K562 (cell line): ENCODE data around the gene TEX14. TPM values are rescaled to one million over a fixed set of nuclear protein-coding genes. Genes with fewer than 3 reads are reported as not detected.

Experiments
- ARNT ChIP-seq, 2 experiments: fragments of 450-650 bp; IDR thresholded peaks; 2 replicates each; pipeline ENCODE4 v1.6.1; 2016; ENCODE audit warnings: mild to moderate bottlenecking in 1 of 2
- BRD4 ChIP-seq: fragments of 200-600 bp; sonication (generic); IDR thresholded peaks from 2 replicates; pipeline ENCODE4 v1.6.1; 2017; ENCODE audit warnings: inconsistent platforms
- BRD9 ChIP-seq: fragments of 450-650 bp; IDR thresholded peaks from 2 replicates; pipeline ENCODE4 v1.6.1; 2018; ENCODE audit warnings: low read depth; ENCODE audit not compliant: partially characterized antibody
- CHD2 ChIP-seq: IDR thresholded peaks from 2 replicates; pipeline ENCODE4 v1.6.1; 2011; ENCODE audit warnings: low read depth, low read length
- FOXK1 ChIP-seq: sonication (generic); formaldehyde crosslinking; IDR thresholded peaks from 2 replicates; pipeline ENCODE4 v1.8.0; 2022; ENCODE audit warnings: missing genetic modification reagents, mild to moderate bottlenecking, borderline replicate concordance
- HIVEP1 ChIP-seq: fragments of 250-450 bp; sonication (Bioruptor Pico); IDR thresholded peaks from 2 replicates; pipeline ENCODE4 v1.4.0; 2020; ENCODE audit warnings: mild to moderate bottlenecking
- L3MBTL2 ChIP-seq: fragments of 450-650 bp; IDR thresholded peaks from 2 replicates; pipeline ENCODE4 v1.6.1; 2016; ENCODE audit warnings: mild to moderate bottlenecking, moderate library complexity
- MAFK ChIP-seq: IDR thresholded peaks from 2 replicates; pipeline ENCODE4 v1.6.1; 2011; ENCODE audit warnings: low read length, improper control_type of control experiment
- PHF8 ChIP-seq: fragments of 200-600 bp; sonication (generic); IDR thresholded peaks from 2 replicates; pipeline ENCODE4 v1.6.1; 2012; ENCODE audit warnings: mixed run types, mild to moderate bottlenecking, inconsistent platforms, low read length, moderate library complexity, borderline replicate concordance
- ZEB2 ChIP-seq: fragments of 450-650 bp; IDR thresholded peaks from 2 replicates; pipeline ENCODE4 v1.6.1; 2016
- polyA plus RNA-seq, 8 experiments: library from polyadenylated mRNA; depleted of rRNA in 4 of 8; stranded (reverse) in 5 of 8; unstranded in 3 of 8; fragments of >200 nt; fragmentation: Nextera tagmentation in 2 of 8; fragmentation: Illumina TruSeq in 1 of 8; extraction: Ambion mirVana in 2 of 8; extraction: Trizol in 1 of 8; gene quantifications; 2 replicates each; pipeline versions ENCODE4 v1.2.1 to v1.2.3, GENCODE V29; 2011 to 2014; ENCODE audit warnings: inconsistent platforms in 1 of 8, missing spikeins in 1 of 8
- total RNA-seq, 7 experiments: library from RNA; depleted of rRNA in 6 of 7; stranded (reverse); fragments of >200 nt in 6 of 7; fragmentation: Illumina TruSeq in 2 of 7; extraction: Trizol in 2 of 7; gene quantifications; 2 replicates each; pipeline versions ENCODE4 v1.2.1 to v1.2.3, GENCODE V29; 2011 to 2021; ENCODE audit warnings: low replicate concordance in 1 of 7
- TF ChIP-seq, protein P1 (sequence below): fragments of 250-450 bp; sonication (Bioruptor Pico); IDR thresholded peaks from 2 replicates; pipeline ENCODE4 v1.5.0; 2022; ENCODE audit warnings: mild to moderate bottlenecking
- TF ChIP-seq, protein P2 (sequence below): fragments of 450-650 bp; IDR thresholded peaks from 2 replicates; pipeline ENCODE4 v1.6.1; 2016; ENCODE audit warnings: low read depth, mild to moderate bottlenecking, moderate library complexity
- TF ChIP-seq, protein P3 (sequence below): fragments of 450-650 bp; IDR thresholded peaks from 2 replicates; pipeline ENCODE4 v1.6.1; 2016; ENCODE audit warnings: low read depth

TEX14 gene
- total and polyA plus RNA-seq, 9 of the 15 experiments (the other 6 are each of a cell fraction or from before 2014, with no cell fraction given), result 0.05 to 0.12 (median 0.09) TPM; not detected in 1

DNA sequence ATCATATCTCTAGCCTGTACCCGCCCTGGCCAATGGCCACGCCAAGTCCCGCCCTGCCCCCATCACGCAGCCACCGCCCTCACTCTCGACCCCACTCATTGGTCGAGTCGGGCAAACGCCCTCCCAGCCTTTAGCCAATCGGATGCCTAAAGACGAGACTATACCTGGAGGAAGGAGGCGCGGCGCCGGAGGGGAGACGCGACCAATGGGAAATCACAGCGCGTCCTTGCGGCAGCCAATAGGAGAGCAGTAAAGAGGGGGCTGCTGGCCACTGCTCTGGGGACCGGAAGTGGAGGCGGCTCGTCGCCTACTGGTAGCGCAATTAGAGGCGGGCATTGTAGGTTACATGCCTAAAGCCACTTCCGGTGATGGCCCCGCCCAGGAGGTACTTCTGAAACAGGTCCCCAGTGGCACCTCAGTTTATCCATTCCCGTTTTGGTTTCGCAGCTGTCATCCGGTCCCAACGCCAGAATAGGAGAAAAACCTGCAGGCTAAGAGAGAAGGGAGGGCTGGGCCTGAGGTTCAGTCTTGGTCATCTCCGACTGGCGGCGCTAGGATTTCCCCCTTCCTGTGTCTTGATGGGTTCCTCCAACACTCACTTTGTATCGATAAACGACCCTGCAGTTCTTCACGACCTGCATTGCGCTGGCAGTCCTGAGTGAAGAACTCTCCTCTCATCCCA is 173.8 kb downstream of the TEX14 start (continued):
- TF ChIP-seq, protein P1, sequence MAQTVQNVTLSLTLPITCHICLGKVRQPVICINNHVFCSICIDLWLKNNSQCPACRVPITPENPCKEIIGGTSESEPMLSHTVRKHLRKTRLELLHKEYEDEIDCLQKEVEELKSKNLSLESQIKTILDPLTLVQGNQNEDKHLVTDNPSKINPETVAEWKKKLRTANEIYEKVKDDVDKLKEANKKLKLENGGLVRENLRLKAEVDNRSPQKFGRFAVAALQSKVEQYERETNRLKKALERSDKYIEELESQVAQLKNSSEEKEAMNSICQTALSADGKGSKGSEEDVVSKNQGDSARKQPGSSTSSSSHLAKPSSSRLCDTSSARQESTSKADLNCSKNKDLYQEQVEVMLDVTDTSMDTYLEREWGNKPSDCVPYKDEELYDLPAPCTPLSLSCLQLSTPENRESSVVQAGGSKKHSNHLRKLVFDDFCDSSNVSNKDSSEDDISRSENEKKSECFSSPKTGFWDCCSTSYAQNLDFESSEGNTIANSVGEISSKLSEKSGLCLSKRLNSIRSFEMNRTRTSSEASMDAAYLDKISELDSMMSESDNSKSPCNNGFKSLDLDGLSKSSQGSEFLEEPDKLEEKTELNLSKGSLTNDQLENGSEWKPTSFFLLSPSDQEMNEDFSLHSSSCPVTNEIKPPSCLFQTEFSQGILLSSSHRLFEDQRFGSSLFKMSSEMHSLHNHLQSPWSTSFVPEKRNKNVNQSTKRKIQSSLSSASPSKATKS (CRISPR knock-in tag), result no peak
- TF ChIP-seq FOXK1 (CRISPR knock-in tag), result no peak
- no peak for TF ChIP-seq HIVEP1 (CRISPR knock-in tag)
- TF ChIP-seq L3MBTL2, result peak; percentile 40; the same call in 1 of the 2 replicates
- TF ChIP-seq, protein P2, sequence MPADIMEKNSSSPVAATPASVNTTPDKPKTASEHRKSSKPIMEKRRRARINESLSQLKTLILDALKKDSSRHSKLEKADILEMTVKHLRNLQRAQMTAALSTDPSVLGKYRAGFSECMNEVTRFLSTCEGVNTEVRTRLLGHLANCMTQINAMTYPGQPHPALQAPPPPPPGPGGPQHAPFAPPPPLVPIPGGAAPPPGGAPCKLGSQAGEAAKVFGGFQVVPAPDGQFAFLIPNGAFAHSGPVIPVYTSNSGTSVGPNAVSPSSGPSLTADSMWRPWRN, result no peak
- no peak for TF ChIP-seq BRD9
- TF ChIP-seq BRD4, result no peak
- peak in 1 of 2 experiments; percentile 87; a peak in 2 of 4 replicates for TF ChIP-seq ARNT (IDR thresholded peaks at IDR 0.05)
- peak; percentile 77 for TF ChIP-seq ZEB2
- TF ChIP-seq, protein P3, sequence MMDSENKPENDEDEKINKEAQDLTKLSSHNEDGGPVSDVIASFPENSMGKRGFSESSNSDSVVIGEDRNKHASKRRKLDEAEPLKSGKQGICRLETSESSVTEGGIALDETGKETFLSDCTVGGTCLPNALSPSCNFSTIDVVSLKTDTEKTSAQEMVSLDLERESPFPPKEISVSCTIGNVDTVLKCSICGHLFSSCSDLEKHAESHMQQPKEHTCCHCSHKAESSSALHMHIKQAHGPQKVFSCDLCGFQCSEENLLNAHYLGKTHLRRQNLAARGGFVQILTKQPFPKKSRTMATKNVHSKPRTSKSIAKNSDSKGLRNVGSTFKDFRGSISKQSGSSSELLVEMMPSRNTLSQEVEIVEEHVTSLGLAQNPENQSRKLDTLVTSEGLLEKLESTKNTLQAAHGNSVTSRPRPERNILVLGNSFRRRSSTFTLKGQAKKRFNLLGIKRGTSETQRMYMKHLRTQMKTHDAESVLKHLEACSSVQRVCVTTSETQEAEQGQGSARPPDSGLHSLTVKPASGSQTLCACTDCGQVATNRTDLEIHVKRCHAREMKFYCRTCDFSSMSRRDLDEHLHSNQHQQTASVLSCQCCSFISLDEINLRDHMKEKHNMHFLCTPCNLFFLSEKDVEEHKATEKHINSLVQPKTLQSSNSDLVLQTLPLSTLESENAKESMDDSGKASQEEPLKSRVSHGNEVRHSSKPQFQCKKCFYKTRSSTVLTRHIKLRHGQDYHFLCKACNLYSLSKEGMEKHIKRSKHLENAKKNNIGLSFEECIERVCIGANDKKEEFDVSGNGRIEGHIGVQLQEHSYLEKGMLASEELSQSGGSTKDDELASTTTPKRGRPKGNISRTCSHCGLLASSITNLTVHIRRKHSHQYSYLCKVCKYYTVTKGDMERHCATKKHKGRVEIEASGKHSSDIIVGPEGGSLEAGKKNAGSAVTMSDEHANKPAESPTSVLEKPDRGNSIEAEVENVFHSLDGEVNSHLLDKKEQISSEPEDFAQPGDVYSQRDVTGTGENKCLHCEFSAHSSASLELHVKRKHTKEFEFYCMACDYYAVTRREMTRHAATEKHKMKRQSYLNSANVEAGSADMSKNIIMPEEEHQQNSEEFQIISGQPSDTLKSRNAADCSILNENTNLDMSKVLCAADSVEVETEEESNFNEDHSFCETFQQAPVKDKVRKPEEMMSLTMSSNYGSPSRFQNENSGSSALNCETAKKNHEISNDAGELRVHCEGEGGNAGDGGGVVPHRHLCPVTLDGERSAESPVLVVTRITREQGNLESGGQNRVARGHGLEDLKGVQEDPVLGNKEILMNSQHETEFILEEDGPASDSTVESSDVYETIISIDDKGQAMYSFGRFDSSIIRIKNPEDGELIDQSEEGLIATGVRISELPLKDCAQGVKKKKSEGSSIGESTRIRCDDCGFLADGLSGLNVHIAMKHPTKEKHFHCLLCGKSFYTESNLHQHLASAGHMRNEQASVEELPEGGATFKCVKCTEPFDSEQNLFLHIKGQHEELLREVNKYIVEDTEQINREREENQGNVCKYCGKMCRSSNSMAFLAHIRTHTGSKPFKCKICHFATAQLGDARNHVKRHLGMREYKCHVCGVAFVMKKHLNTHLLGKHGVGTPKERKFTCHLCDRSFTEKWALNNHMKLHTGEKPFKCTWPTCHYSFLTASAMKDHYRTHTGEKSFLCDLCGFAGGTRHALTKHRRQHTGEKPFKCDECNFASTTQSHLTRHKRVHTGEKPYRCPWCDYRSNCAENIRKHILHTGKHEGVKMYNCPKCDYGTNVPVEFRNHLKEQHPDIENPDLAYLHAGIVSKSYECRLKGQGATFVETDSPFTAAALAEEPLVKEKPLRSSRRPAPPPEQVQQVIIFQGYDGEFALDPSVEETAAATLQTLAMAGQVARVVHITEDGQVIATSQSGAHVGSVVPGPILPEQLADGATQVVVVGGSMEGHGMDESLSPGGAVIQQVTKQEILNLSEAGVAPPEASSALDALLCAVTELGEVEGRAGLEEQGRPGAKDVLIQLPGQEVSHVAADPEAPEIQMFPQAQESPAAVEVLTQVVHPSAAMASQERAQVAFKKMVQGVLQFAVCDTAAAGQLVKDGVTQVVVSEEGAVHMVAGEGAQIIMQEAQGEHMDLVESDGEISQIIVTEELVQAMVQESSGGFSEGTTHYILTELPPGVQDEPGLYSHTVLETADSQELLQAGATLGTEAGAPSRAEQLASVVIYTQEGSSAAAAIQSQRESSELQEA, result no peak
- peak; percentile 43 for TF ChIP-seq MAFK
- peak; percentile 72; the same call in 1 of the 2 replicates for TF ChIP-seq PHF8
- peak; percentile 86 for TF ChIP-seq CHD2
